GM19395 (cell line): Measurements from ENCODE around the gene CYP11A1.

Experiments used
- ATAC-seq: cut with Tn5 transposase; IDR thresholded peaks from one replicate; pipeline ENCODE4 v1.9.1; 2021; ENCODE audit warnings: mild to moderate bottlenecking, moderate library complexity; ENCODE audit not compliant: unreplicated experiment

Gene CYP11A1

GRCh38 chr15:74389241-74390048 is 22.0 kb upstream of the CYP11A1 start:
- ATAC-seq: no peak

DNA sequence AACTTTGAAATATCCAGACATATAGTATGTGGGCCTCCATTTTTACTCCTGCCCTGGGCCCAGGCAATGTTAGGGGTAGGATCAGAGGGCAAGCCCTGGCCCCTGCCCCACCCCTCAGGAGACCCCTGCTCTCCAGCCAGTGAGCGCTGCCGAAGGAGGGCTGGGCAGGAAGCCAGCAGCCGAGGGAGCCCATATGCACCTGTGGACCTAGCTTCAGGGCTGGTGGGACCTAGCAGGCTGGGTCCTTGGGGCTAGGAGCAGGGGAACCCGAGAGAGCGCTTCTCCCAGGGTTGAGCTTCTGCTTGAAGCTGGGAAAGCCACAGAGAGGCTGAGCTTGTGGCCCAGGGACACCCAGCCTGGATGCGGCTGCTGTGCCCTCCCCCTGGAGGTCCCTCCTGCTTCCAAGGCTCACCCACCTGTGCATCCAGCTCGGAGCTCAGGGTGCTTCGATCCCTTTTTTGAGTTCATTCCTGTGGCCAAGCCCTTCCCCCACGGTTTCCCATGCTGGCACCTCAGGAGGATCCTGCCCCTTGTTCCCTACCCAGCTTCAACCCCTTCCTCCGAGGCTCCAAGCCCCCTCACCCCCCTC is 21.0 kb upstream of the CYP11A1 start:
- no peak for ATAC-seq

DNA sequence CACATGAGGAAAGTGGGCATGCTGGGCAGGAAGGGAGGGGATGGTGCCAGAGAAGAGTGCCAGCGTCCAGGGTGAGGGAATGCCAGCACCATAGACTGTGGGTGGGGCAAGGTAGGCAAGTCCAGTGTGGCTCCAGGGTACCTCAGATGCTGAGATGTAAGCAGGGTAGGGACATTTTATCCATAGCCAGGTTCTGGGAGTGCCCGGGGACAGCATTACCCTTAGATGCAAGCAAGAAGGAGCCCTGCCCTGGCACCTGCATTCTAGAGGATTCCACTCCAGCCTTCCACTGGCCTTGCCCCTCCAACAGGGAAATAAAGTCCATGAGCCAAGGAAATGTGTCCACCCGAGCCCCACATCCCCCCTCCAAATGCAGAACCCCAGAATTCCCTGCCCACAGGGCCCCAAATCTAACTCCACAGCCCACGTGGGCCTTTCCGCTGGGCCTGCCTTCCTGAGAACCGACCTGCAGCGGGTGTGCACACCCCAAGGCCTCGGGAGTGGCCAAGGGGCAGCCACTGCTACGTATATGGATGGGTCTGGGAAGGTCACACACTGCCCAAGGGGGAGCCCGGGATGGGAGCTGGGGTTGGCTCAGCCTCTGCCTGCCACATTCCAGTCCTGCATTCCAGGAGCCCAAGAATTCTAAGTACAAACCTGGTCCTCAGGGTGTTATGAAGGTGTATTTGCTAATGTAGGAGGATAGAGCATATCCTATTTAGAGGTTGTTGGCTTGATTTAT is 20.3 kb upstream of the CYP11A1 start:
- ATAC-seq: no peak

DNA sequence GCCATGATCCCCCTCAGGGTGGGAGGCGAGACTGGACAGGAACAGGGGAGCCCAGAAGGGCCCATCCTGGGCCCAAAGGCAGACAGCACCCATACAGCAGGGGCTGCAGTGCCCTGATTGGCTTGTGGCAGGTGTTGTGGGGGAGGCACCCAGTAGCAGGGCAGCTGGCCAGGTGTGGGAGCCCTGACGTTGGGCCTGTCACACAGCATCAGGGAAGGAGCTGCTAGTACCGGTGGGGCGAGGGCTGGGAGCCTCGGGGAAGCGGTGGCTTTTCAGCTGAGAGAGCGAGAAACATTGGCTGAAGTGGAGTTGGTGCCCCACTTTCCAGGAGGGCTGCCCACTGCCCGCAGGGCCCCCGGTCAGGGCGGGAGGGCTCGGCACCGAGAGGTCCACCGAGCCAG is 19.7 kb upstream of the CYP11A1 start:
- no peak for ATAC-seq

- no peak for ATAC-seq
These were observed 19.2 kb upstream of the CYP11A1 start for GRCh38 chr15:74386496-74387140.

- no peak for ATAC-seq
These were observed 18.3 kb upstream of the CYP11A1 start for GRCh38 chr15:74385733-74386132.

GRCh38 chr15:74384881-74385643 is 17.6 kb upstream of the CYP11A1 start:
- peak; percentile 68 for ATAC-seq

DNA sequence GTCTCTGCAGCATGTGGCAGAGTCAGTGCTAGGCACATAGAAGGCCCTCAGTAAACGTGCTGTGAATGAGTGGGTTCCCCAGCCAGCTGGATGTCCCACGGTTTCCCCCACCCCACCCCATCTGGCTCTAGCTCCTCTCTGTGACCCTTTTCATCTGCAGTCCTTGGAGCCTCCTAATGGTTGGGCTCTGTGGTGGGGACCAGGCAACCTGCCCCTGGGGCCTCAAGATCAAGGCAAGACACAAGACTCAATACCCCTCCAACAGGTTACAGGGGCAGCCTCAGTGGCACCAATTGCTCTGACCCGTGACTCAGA is 17.1 kb upstream of the CYP11A1 start:
- no peak for ATAC-seq

GRCh38 chr15:74383695-74384565 is 16.5 kb upstream of the CYP11A1 start:
- peak; percentile 60 for ATAC-seq

DNA sequence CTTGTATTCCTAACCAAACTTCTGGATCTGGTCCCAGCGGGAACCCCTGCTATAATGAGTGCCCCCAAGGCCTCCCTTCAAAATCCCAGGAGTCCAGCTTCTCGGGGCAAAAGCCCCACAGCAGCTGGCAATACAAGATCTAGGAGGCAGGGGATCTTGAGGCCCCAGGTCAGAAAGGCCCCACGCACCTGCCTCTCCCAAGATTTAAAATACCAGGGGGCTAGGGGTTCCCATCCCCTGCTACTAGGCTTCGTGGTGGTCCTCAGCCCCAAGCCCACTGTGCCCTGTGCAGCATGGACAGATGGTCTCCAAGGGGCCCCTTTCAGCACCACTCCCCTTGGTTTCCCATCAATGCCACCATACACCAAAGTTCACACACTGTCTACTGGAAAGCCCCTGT is 15.8 kb upstream of the CYP11A1 start:
- peak; percentile 5 for ATAC-seq

- no peak for ATAC-seq
These were observed 14.8 kb upstream of the CYP11A1 start for GRCh38 chr15:74382004-74382816.

- ATAC-seq: no peak
These were observed 14.0 kb upstream of the CYP11A1 start for GRCh38 chr15:74381481-74381880.

- no peak for ATAC-seq
These were observed 13.7 kb upstream of the CYP11A1 start for GRCh38 chr15:74381190-74381453.

- ATAC-seq: no peak
These were observed 13.1 kb upstream of the CYP11A1 start for GRCh38 chr15:74380361-74381189.

DNA sequence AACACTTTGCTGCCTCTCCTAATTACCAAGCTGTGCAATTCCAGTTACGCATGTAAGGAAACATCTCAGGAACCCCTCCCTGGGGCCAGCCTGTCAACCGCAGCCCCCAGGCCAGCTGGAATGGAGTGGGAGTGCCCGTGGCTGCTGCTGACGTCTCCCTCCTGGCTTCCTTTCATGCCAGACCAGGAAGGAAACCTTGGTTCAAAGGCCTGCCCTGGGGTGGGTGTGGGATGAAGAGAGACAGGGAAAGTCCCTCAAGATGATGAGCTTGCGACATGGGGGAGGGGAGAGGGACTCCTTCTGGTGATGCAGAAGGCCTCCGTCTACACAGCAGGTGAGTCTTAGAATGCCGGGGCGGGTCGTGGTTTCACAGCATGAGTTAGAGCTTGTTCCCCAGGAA is 11.4 kb upstream of the CYP11A1 start:
- no peak for ATAC-seq

- no peak for ATAC-seq
These were observed 10.7 kb upstream of the CYP11A1 start for GRCh38 chr15:74377831-74378766.

- ATAC-seq: no peak
These were observed 9.6 kb upstream of the CYP11A1 start for GRCh38 chr15:74376825-74377581.
